HG03432 (cell line): ENCODE data around the gene TWSG1.
"Not testable (repeated sequence)": the region's sequence is repeated elsewhere in the genome, so short reads cannot be mapped to it uniquely, and the experiment has no call there.

ENCODE experiments used
- ATAC-seq: cut with Tn5 transposase; IDR thresholded peaks from one replicate; pipeline ENCODE4 v1.9.1; 2021; ENCODE audit warnings: mild to moderate bottlenecking, moderate library complexity; ENCODE audit not compliant: unreplicated experiment

Gene TWSG1

DNA sequence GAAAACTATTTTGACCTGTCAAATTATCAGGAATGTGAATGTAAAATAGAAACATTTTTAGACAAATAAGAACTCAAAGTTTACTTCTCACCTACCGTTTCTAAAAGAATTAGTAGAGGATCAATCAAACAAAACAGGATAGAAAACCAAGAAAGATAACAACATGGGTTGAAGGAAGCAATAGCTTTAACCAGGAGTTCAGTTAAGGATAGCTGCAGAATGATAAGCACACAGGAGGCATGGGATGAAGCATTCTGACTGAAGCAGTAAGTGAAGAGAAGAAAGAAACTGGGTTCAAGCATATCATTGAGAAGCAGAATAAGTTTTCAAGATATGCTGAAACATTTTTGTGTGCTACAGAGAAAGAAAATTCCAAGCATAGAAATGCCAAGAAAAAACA lies 52.3 kb downstream of the TWSG1 start:
- no peak for ATAC-seq

- ATAC-seq = no peak
These were observed 53.3 kb downstream of the TWSG1 start for GRCh38 chr18:9387891-9388290.

DNA sequence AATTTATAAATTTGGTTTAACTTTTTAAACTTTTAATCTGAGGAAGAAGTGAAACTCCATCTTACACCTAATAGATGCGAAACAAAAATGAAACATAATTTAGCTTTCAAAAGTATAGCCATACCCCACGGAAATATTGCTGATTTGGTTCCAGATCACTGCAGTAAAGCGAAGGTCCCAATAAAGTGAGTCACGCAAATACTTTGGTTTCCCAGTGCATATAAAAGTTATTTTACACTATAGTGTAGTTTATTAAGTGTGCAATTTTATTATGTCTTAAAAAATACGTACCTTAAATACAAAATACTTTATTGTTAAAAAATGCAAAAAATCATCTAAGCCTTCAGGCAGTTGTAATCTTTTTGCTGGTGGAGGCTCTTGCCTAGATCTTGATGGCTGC lies 55.1 kb downstream of the TWSG1 start:
- no peak for ATAC-seq

GRCh38 chr18:9392726-9393125 lies 58.2 kb downstream of the TWSG1 start:
- ATAC-seq = no peak

DNA sequence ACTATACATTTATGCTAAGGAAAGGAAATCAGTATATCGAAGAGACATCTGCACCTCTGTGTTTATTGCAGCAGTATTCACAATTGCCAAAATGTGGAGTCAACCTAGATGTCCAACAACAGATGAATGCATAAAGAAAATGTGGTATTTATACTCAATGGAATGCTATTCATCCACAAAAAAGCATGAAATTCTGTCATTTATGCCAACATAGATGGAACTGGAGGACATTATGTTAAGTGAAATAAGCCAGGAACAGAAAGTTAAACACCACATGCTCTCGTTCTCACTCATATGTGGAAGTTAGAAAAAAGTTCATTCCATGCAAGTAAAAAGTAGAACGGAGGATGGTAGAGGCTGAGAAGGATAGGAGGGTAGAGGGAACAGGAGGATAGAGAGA lies 59.5 kb downstream of the TWSG1 start:
- no peak for ATAC-seq

DNA sequence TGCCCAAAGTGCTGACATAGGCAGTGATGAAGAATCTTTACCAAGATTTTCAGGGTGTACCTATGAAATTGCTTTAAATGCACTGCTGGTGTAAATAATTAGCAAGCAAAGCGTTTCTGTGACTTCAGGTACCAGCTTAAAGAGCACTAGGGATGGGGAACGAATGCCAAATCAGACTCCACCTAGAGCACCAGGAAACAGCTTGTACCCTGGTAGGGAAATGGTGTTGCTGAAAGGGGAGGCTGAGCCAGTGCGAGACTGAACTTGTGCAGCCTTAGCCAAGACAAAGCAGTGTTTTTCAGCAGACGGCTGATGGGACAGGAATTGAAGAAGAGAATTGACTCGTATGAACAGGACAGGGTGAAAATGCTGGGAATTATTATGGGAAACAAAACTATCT lies 65.6 kb downstream of the TWSG1 start:
- ATAC-seq = no peak

DNA sequence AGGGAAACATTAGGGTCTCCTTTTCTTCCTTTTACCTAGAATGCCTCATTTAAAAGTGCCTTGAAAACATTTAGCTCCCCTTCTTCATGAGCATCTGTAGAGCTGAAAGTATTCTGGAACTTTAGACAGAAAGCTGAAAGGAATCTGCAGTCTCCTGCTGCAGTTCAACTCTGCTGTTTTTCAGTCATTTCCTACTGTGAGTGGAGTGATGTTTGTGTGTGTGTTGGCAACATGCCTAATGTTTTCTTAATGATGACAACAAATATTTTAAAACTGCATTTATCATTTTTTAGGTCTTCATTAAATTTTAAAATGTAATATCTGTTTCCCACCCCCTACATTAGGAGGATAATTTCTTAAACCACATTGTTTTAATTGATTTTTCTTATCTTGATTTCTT lies 66.6 kb downstream of the TWSG1 start:
- no peak for ATAC-seq

DNA sequence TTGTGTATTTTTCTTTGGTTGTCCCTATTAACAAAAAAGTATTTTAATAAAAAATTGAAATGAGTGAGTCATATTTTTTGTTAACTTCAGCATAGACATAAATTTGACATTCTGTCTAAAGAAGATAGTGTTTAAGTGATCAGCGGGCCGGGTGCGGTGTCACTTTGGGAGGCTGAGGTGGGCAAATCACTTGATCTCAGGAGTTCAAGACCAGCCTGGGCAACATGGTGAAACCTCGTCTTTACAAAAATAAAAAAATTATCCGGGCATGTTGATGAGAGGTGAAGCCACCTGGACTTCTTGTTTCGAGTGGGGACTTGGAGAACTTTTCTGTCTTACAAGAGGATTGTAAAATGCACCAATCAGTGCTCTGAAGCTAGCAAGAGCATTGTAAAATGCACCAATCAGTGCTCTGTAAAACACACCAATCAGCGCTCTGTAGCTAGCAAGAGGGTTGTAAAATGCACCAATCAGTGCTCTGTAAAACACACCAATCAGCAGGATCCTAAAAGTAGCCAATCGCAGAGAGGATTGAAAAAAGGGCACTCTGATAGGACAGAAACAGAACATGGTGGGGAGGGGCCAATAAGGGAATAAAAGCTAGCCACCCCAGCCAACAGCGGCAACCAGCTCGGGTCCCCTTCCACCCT lies 67.9 kb downstream of the TWSG1 start:
- ATAC-seq = not testable (repeated sequence)

GRCh38 chr18:9403795-9404564 lies 69.4 kb downstream of the TWSG1 start:
- no peak for ATAC-seq

DNA sequence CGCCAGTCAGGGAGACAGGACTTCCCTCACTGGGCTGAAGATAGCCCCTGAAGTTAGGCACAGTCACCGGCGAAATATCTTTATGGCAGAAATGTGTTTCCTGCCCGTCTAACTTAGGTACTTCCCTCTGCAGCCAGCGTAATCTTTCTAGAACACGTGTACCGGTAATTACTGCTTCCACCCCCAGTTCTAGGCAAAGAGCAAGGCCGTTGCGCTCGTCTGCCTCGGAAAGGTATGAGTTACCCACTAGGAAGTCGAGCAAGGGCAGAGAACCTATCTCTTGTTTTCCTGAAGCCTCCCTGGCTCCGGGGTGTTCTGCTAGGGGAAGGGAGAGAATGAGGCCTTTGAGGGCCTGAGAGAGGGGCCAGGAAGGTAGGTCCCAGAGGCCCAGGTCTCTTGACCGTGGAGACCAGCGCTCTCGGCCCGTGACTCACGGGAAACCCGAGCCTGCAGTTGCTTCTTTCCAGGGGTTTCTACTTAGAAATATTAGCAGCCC lies 70.0 kb downstream of the TWSG1 start:
- ATAC-seq = no peak

DNA sequence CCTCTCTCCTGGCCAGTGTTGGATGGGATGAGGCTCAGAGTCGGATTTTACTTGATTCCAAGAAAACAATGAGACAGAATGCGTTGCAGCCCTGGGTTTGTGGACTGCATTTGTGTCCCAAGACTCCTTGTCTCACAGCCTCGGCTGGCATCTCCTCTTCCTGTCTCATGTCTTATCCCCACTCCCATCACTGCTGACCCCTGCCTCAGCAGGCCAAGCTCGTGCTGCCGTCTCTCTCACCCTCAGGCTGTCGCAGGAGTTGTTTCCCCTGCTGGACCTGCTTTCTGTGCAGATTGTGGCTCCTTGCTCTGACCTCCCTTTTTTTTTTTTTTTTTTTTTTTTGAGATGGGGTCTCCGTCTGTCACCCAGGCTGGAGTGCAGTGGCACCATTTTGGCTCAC lies 70.6 kb downstream of the TWSG1 start:
- no peak for ATAC-seq

DNA sequence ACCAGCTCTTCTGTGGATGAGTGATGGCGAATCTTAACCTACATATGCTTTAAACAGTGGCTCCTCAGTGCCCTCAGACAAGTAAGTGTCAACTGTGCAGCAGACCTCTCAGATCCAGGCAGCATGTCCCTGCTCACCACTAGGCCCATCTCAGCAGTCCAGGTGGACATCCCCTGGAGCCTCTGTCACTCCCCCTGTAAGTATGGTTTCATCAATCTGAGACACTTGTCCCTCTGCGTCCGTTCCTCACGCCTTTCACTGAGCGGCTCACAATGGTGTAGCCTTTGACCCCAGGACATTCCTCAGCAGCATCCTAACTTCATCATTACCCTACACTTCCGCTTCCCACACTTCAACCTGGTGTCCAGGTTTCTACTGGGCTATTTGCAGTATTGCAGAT lies 71.4 kb downstream of the TWSG1 start:
- ATAC-seq = no peak

DNA sequence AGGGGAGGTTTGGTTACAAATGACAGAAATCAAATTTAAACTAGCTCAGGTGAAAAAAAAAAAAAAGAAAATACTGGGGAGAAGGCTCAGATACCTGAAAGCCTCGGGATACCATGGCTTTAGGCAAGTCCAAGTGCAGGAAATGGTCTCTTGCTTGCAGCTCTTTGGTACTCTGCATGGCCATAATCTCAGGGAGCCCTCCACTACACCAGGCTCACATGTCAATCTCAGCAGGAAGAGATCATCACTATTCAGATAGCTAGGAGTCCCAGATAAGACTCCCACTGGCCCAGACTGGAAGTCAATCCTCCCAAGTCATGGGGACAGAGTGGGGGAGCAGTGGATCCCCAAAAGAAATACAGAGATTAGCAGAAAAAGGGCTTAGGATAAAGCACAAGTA lies 75.9 kb downstream of the TWSG1 start:
- no peak for ATAC-seq

DNA sequence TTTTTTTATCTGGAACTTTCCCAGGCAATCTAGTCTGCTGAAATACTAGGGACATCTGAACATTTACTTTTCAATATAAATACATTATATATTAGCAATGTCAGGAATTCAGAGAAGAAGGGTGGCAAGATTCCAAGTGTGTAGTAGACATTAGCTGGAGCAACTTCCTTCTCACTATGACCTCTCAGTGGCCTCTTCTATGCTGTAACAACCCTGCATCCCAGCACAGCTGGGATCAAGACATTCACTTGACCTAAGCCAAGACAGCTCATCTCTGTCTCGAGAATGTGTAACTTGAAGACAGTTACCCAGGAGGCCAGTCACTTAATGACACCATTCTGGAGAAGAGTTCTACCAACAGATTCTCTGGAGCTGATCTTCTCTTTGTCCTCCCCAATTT lies 79.0 kb downstream of the TWSG1 start:
- no peak for ATAC-seq

DNA sequence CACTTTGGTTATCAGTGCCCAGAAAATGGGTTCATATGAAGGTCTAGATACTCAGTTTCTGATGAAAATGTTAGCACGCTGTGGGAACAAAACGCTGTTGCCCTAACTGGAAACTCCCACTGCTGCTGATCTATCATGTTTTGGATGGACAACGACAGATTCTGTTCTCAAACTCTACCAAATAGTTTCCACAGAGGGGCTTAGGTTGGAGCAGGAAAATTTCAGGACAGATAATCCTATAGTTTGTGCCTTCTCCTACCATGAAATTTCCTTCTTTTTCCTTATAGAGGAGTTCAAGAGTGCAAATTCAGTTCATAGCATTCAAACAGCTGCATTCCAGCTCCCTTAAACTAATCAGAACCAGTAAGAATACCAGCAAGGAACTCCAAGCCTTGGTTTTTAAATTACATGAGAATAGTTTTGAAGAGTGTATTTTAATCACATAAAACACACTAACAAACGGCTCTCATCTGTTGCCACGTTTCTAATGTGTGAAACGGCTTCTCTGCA lies 82.0 kb downstream of the TWSG1 start:
- ATAC-seq = no peak

DNA sequence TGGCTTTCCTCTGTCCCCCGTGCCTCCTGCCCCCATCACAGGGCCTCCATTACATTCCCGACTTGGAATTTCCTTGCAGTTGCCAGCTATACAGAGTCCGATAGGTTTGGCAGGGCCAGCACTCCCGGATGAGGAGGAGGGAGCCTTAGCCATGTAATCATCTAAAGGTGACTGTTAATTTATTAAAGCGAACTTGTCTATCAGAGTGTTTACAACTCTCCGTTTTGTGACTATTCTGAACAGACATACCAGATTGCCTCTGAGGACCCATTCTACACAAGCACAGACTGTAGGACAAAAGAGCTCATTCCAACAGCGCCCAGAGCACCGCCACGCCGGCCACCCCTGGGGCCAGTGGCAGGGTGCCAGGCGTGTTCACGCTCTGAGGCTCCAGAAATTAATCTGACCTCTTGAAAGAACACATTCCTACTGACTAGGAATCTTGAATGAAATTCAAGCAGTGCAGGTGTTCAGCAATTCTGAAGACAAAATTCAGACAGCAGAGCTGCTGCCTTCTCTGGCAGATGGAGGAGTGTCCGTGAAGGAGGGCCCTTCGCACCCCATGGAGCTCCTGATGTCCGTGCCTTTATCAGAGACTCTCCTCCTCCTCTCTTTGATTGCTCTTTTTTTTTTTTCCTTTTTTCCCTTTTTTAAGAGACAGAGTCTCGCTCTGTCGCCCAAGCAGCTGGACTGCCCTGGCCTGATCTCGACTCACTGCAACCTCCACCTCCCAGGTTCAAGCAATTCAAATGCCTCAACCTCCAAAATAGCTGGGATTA lies 82.7 kb downstream of the TWSG1 start:
- ATAC-seq = no peak

GRCh38 chr18:9418047-9418690 lies 83.6 kb downstream of the TWSG1 start:
- ATAC-seq = peak; percentile 49

DNA sequence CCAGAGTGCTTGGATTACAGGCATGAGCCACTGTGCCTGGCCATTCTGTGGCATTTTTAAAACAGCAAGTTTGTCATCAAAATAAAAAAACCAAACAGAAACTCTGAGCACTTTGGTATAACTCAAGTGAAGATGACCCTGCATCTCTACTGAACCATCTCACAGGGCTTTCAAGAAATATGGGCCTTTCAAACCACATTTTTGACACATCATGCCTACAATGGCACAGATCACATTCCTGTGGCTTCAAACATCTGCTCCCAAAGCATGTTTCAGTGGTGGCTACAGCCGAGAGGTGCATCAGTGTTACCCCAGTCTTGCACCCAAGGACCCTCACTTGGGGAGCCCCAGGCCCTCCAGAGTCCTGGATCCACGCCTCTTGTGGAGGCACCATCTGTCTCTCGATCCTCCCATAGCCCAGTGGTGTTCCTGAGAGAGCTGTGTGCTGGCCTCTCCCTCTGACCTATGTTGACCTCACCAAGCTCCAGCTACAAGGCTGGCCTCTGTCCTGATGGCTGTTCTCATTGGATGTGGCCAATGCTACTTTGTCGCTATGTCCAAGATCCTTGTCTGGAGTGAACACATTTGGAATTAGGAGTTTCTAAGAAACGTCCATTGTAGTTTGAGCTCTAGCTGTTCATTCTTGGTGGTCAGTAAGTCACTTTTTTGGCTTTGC lies 85.5 kb downstream of the TWSG1 start:
- no peak for ATAC-seq

GRCh38 chr18:9421096-9421900 lies 86.7 kb downstream of the TWSG1 start:
- no peak for ATAC-seq

GRCh38 chr18:9421901-9422327 lies 87.3 kb downstream of the TWSG1 start:
- ATAC-seq = no peak
